NB4 (cell line): ENCODE results near the gene XPO4.

Experiments used
- POLR2A ChIP-seq: IDR thresholded peaks from 2 replicates; pipeline ENCODE4 v1.6.1; 2011; ENCODE audit warnings: mild to moderate bottlenecking; ENCODE audit not compliant: insufficient read length; ENCODE audit errors: extremely low read depth
- TF ChIP-seq, protein P1 (sequence below): IDR thresholded peaks from one replicate; pipeline ENCODE4 v1.5.1; 2012; ENCODE audit warnings: low read depth, low read length

DNA sequence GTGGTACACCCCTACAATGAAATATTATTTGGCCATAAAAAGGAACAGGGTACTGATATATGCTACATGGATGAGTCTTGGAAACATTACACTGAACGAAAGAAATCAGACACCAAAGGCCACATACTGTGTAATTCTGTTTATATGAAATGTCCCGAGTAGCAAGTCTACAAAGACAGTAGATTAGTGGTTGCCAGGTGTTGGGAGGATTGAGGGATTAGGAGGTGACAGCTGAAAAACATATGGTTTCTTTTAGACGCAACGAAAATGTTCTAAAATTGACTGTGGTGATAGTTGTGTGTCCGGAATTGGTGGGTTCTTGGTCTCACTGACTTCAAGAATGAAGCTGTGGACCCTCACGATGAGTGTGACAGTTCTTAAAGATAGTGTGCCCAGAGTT lies 163.9 kb downstream of the XPO4 start:
- TF ChIP-seq, protein P1, sequence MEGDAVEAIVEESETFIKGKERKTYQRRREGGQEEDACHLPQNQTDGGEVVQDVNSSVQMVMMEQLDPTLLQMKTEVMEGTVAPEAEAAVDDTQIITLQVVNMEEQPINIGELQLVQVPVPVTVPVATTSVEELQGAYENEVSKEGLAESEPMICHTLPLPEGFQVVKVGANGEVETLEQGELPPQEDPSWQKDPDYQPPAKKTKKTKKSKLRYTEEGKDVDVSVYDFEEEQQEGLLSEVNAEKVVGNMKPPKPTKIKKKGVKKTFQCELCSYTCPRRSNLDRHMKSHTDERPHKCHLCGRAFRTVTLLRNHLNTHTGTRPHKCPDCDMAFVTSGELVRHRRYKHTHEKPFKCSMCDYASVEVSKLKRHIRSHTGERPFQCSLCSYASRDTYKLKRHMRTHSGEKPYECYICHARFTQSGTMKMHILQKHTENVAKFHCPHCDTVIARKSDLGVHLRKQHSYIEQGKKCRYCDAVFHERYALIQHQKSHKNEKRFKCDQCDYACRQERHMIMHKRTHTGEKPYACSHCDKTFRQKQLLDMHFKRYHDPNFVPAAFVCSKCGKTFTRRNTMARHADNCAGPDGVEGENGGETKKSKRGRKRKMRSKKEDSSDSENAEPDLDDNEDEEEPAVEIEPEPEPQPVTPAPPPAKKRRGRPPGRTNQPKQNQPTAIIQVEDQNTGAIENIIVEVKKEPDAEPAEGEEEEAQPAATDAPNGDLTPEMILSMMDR = no peak
- no peak for TF ChIP-seq POLR2A
